ENCODE results near the gene STAG3. TPM values are rescaled to one million over a fixed set of nuclear protein-coding genes. Genes with fewer than 3 reads are reported as not detected.

The STAG3 gene
- total and polyA plus RNA-seq, 2 donors (not counting 3 experiments of a cell fraction or from before 2014, with no cell fraction given), result 0.29 to 1.4 TPM

GRCh38 chr7:100212631-100213286 is 35.0 kb downstream of the STAG3 start:
- H3K9me3 ChIP-seq (replicated peaks; ENCODE audit: control insufficient read depth, insufficient read depth, low read length), result no peaks in the 10 kb centered on the region
- BruUV-seq (replicated peaks), result no TSS peak
- POLR2A ChIA-PET, result no interaction called here
- no peaks in the 10 kb centered on the region for H3K79me2 ChIP-seq (ENCODE audit: control insufficient read depth, insufficient read depth, low read length)
- TF ChIP-seq CTCF (IDR thresholded peaks at IDR 0.05; ENCODE audit: extremely low read depth in 1 of 2, insufficient read depth in 1 of 2, low read depth in 1 of 2, low read length in 2 of 2) (no peak), JUN (IDR thresholded peaks at IDR 0.05; ENCODE audit: borderline replicate concordance, insufficient read depth, insufficient read length, low read depth) (no peak), MAX (IDR thresholded peaks at IDR 0.05; ENCODE audit: insufficient read depth, insufficient read length) (no peak)
- intact Hi-C loops (cut with micrococcal nuclease), result no loop called here
- H3K4me1 ChIP-seq (ENCODE audit: control insufficient read depth, extremely low read depth, insufficient read depth, low read length), result no peaks in the 10 kb centered on the region
- CTCF ChIA-PET, result interaction anchor here (1.1 kb wide), 1 partner anchor 80 kb away, joined by 3 read pairs; no protein-coding TSS in a partner anchor
- FAIRE-seq, result no peak
- H4K20me1 ChIP-seq (replicated peaks; ENCODE audit: control insufficient read depth, extremely low read depth, insufficient read depth, low read length), result no peaks in the 10 kb centered on the region
- H2AFZ ChIP-seq (ENCODE audit: low read depth, low read length), result no peak overlapping the region
- no peak overlapping the region for H3K9ac ChIP-seq (replicated peaks; ENCODE audit: extremely low read depth, insufficient read depth, low read length)
- no peak overlapping the region for H3K4me2 ChIP-seq (ENCODE audit: insufficient read depth, low read length)
- no peak overlapping the region for H3K27ac ChIP-seq (ENCODE audit: insufficient read depth, low read depth, low read length)
- H3K9me1 ChIP-seq (replicated peaks; ENCODE audit: control insufficient read depth, extremely low read depth, insufficient read depth, low read length), result no peaks in the 10 kb centered on the region
- no peaks in the 10 kb centered on the region for H3K36me3 ChIP-seq (ENCODE audit: control insufficient read depth in 2 of 2, extremely low read depth in 1 of 2, insufficient read depth in 2 of 2, low read length in 2 of 2)
- DNase-seq (ENCODE audit: low read depth, low spot score), result no peak
- peaks cover 14 to 22% of the 10 kb centered on the region in 2 experiments for H3K27me3 ChIP-seq (ENCODE audit: control insufficient read depth in 2 of 2, insufficient read depth in 2 of 2, low read length in 2 of 2)
- H3K4me3 ChIP-seq (replicated peaks in 1 of 3; ENCODE audit: insufficient read depth in 1 of 3, low read depth in 1 of 3, low read length in 3 of 3), result no peak overlapping the region
- dilution Hi-C loops (cut with MboI; ENCODE audit: extremely low pct_ligation_motif_present, low sequenced_read_pairs), result no loop called here

DNA sequence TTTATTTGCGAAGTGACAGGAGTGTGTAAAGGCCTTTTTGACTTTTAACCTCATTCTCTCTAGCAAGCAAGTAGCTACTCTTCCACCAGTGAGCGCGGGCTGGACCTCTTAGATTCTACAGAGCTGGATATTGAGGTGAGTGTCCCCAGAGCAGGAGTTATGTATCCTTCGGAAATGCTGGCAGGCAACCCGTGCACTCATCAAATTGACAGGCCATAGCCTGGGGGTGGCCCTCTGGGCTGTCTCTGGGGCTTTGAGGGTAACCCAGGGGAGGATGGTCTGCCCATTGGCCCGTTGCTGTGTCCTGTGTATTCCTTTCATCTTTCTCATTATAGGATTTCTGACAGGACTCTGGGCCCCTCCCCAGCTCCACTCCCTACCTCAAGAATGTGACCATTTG is 36.0 kb downstream of the STAG3 start:
- FAIRE-seq (no peak), DNase-seq (ENCODE audit: low read depth, low spot score) (no peak)
- Histone ChIP-seq H3K36me3 (ENCODE audit: control insufficient read depth in 2 of 2, extremely low read depth in 1 of 2, insufficient read depth in 2 of 2, low read length in 2 of 2) (no peaks in the 10 kb centered on the region), H2AFZ (ENCODE audit: low read depth, low read length) (no peak overlapping the region), H3K79me2 (ENCODE audit: control insufficient read depth, insufficient read depth, low read length) (no peaks in the 10 kb centered on the region), H3K4me1 (ENCODE audit: control insufficient read depth, extremely low read depth, insufficient read depth, low read length) (no peaks in the 10 kb centered on the region), H3K9ac (replicated peaks; ENCODE audit: extremely low read depth, insufficient read depth, low read length) (no peak overlapping the region), H3K27ac (ENCODE audit: insufficient read depth, low read depth, low read length) (no peak overlapping the region), H3K4me2 (ENCODE audit: insufficient read depth, low read length) (no peak overlapping the region), H3K9me3 (replicated peaks; ENCODE audit: control insufficient read depth, insufficient read depth, low read length) (no peaks in the 10 kb centered on the region), H3K4me3 (replicated peaks in 1 of 3; ENCODE audit: insufficient read depth in 1 of 3, low read depth in 1 of 3, low read length in 3 of 3) (no peak overlapping the region), H3K27me3 (ENCODE audit: control insufficient read depth in 2 of 2, insufficient read depth in 2 of 2, low read length in 2 of 2) (peaks cover 13 to 16% of the 10 kb centered on the region in 2 experiments), H3K9me1 (replicated peaks; ENCODE audit: control insufficient read depth, extremely low read depth, insufficient read depth, low read length) (no peaks in the 10 kb centered on the region), H4K20me1 (replicated peaks; ENCODE audit: control insufficient read depth, extremely low read depth, insufficient read depth, low read length) (no peaks in the 10 kb centered on the region)
- ChIA-PET POLR2A (no interaction called here), CTCF (interaction anchor here (1.1 kb wide), 1 partner anchor 81 kb away, joined by 3 read pairs; no protein-coding TSS in a partner anchor)
- dilution Hi-C loops (cut with MboI; ENCODE audit: extremely low pct_ligation_motif_present, low sequenced_read_pairs), result no loop called here
- intact Hi-C loops (cut with micrococcal nuclease), result no loop called here
- no TSS peak for BruUV-seq (replicated peaks)
- TF ChIP-seq EZH2 (IDR thresholded peaks at IDR 0.05; ENCODE audit: borderline replicate concordance, low read depth, low read length, severe bottlenecking) (no peak), CTCF (IDR thresholded peaks at IDR 0.05; ENCODE audit: extremely low read depth in 1 of 2, insufficient read depth in 1 of 2, low read depth in 1 of 2, low read length in 2 of 2) (no peak), MYC (IDR thresholded peaks at IDR 0.05; ENCODE audit: low read depth, low read length) (no peak), JUN (IDR thresholded peaks at IDR 0.05; ENCODE audit: borderline replicate concordance, insufficient read depth, insufficient read length, low read depth) (no peak), POLR2AphosphoS5 (IDR thresholded peaks at IDR 0.05; ENCODE audit: insufficient read depth, low read depth, low read length) (no peak), POLR2A (IDR thresholded peaks at IDR 0.05; ENCODE audit: low read depth, low read length) (no peak), MAX (IDR thresholded peaks at IDR 0.05; ENCODE audit: insufficient read depth, insufficient read length) (no peak), FOS (IDR thresholded peaks at IDR 0.05; ENCODE audit: borderline replicate concordance, insufficient read depth, low read length) (no peak), GATA2 (IDR thresholded peaks at IDR 0.05; ENCODE audit: insufficient read depth, insufficient read length, low read depth, low read length) (no peak)

All from endothelial cell of umbilical vein (primary cell).